GM19438 (cell line): ENCODE data around the gene RCAN1.

Experiments
- ATAC-seq: cut with Tn5 transposase; IDR thresholded peaks from one replicate; pipeline ENCODE4 v1.9.1; 2021; ENCODE audit warnings: low read depth; ENCODE audit not compliant: unreplicated experiment

The RCAN1 gene

GRCh38 chr21:34614628-34615486 lies at the start of gene RCAN1:
RCAN1 (minus strand) TSS chr21:34615113; CDS start chr21:34615011, 102 bp downstream.
- ATAC-seq, result peak; percentile 94

GRCh38 chr21:34661848-34662247 lies 46.9 kb upstream of the RCAN1 start:
- ATAC-seq, result no peak

GRCh38 chr21:34653522-34653921 lies 38.6 kb upstream of the RCAN1 start:
- ATAC-seq, result no peak

- no peak for ATAC-seq
Observed at GRCh38 chr21:34651642-34652041, 36.7 kb upstream of the RCAN1 start.

GRCh38 chr21:34650861-34651431 lies 36.0 kb upstream of the RCAN1 start:
- no peak for ATAC-seq

GRCh38 chr21:34649400-34649799 lies 34.5 kb upstream of the RCAN1 start:
- ATAC-seq, result no peak

GRCh38 chr21:34648739-34649297 lies 33.9 kb upstream of the RCAN1 start:
- ATAC-seq, result no peak

- no peak for ATAC-seq
Observed at GRCh38 chr21:34647555-34647954, 32.6 kb upstream of the RCAN1 start.

GRCh38 chr21:34644825-34645224 lies 29.9 kb upstream of the RCAN1 start:
- no peak for ATAC-seq

- ATAC-seq, result peak; percentile 58
Observed at GRCh38 chr21:34642211-34643075, 27.5 kb upstream of the RCAN1 start.

- no peak for ATAC-seq
Observed at GRCh38 chr21:34640858-34641257, 25.9 kb upstream of the RCAN1 start.

- ATAC-seq, result no peak
Observed at GRCh38 chr21:34639882-34640788, 25.2 kb upstream of the RCAN1 start.

- no peak for ATAC-seq
Observed at GRCh38 chr21:34639250-34639649, 24.3 kb upstream of the RCAN1 start.

- ATAC-seq, result no peak
Observed at GRCh38 chr21:34636961-34637360, 22.0 kb upstream of the RCAN1 start.

GRCh38 chr21:34635307-34635706 lies 20.4 kb upstream of the RCAN1 start:
- ATAC-seq, result no peak

GRCh38 chr21:34632498-34632897 lies 17.6 kb upstream of the RCAN1 start:
- ATAC-seq, result no peak

GRCh38 chr21:34630536-34631143 lies 15.7 kb upstream of the RCAN1 start:
- no peak for ATAC-seq

GRCh38 chr21:34626131-34626530 lies 11.2 kb upstream of the RCAN1 start:
- no peak for ATAC-seq

- ATAC-seq, result no peak
Observed at GRCh38 chr21:34625030-34625593, 10.2 kb upstream of the RCAN1 start.
